ENCODE data around the gene MYCBP. TPM values are rescaled to one million over a fixed set of nuclear protein-coding genes. Genes with fewer than 3 reads are reported as not detected.

The MYCBP gene
- total RNA-seq, 3 donors from 2014 or later = 9.1 to 36.1 (median 15.1) TPM

- intact Hi-C loops (cut with DNase I; ENCODE audit: low total_unique reads) = no loop called here
- no peak overlapping the region for H3K4me3 ChIP-seq
- DNase-seq (ENCODE audit: low spot score in 2 of 2) = no peak
- H3K4me1 ChIP-seq = no peaks in the 10 kb centered on the region
- H3K27ac ChIP-seq = no peak overlapping the region
- H3K27me3 ChIP-seq = no peaks in the 10 kb centered on the region
- H3K9me3 ChIP-seq = no peaks in the 10 kb centered on the region
- H3K36me3 ChIP-seq = no peaks in the 10 kb centered on the region
- TF ChIP-seq POLR2AphosphoS5 (IDR thresholded peaks at IDR 0.05) = no peak
- no peak for TF ChIP-seq POLR2A (IDR thresholded peaks at IDR 0.05)
- TF ChIP-seq CTCF (IDR thresholded peaks at IDR 0.05) = no peak
Observed at GRCh38 chr1:38888423-38889333, 15.5 kb upstream of the MYCBP start.

DNA sequence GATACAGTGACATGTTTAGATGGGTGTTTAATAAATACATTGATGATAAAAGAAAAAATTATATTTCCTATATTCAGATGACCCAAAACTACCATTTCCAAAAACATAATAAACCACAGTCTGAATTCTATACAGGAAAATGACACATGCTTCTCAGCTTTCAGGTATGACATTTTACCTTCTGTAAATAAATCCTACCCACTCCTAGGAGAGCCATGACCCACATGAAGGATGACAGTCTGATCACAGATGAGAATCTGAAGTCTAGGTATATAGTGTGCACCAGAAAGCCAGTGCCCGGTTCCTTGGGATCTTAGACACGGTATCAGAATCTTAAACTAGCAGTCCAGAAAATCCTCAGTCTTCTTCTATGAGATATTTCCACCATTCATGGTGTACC lies 11.9 kb upstream of the MYCBP start:
- H3K27ac ChIP-seq = no peak overlapping the region
- intact Hi-C loops (cut with DNase I; ENCODE audit: low total_unique reads) = no loop called here

DNA sequence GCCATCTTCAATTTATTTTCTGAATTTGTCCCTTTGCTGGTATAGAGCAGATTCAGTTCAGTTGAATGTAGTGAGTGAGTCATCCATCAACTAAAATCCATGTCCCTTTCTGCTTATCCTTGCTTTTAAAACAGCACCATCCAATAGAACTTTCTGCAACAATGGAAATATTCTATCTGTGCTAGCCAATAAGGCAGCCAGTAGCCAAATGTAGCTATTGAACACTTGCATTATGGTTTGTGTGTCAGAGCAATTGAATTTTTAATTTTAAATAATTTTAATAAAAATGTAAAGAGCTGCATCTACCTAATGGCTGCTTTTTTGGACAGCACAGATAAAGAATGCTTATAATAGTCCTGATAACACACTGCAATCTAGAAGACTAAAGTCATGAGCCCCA lies 8.3 kb upstream of the MYCBP start, which contains the start of gene GJA9:
Gene GJA9, minus strand, starts transcription at position 101 of the 400 bp plus-strand sequence. CDS start 5,489 bp downstream, outside the sequence.
- DNase-seq (ENCODE audit: low spot score in 2 of 2) = no peak
- intact Hi-C loops (cut with DNase I; ENCODE audit: low total_unique reads) = no loop called here
- no peak within 1 kb of the TSS for H3K4me3 ChIP-seq
- no peaks in the 10 kb centered on the region for H3K36me3 ChIP-seq
- H3K27ac ChIP-seq = no peak within 1 kb of the TSS
- H3K27me3 ChIP-seq = no peaks in the 10 kb centered on the region
- H3K4me1 ChIP-seq = no peaks in the 10 kb centered on the region
- H3K9me3 ChIP-seq = no peaks in the 10 kb centered on the region
- TF ChIP-seq CTCF (IDR thresholded peaks at IDR 0.05) = no peak
- TF ChIP-seq POLR2A (IDR thresholded peaks at IDR 0.05) = no peak
- no peak for TF ChIP-seq POLR2AphosphoS5 (IDR thresholded peaks at IDR 0.05)

More for the DNA sequence above, 11.9 kb upstream of the MYCBP start:
- TF ChIP-seq CTCF (IDR thresholded peaks at IDR 0.05) = no peak
- TF ChIP-seq POLR2A (IDR thresholded peaks at IDR 0.05) = no peak
- no peak for TF ChIP-seq POLR2AphosphoS5 (IDR thresholded peaks at IDR 0.05)
- no peaks in the 10 kb centered on the region for H3K9me3 ChIP-seq
- H3K36me3 ChIP-seq = no peaks in the 10 kb centered on the region
- H3K4me1 ChIP-seq = no peaks in the 10 kb centered on the region
- DNase-seq (ENCODE audit: low spot score in 2 of 2) = no peak
- no peak overlapping the region for H3K4me3 ChIP-seq
- no peaks in the 10 kb centered on the region for H3K27me3 ChIP-seq

DNA sequence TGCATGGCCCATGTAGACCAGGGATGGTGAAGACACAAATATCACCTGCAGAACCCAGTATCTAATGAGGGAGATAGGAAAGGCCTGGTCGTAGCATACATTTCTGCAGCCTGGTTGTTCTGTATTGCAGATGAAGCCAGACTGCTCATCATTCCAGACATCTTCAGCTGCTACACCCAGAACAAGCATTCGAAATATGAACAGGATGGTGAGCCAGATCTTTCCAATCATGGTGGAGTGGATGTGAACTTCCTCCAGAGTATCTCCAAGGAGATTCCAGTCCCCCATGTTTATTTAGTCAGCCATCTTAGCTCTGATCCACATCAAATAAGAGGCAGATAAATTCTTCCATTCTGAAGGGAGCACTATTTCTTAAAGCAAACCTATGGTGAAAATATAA lies 2.7 kb upstream of the MYCBP start:
- H3K27me3 ChIP-seq = no peaks in the 10 kb centered on the region
- H3K4me3 ChIP-seq = no peak overlapping the region
- no peak for TF ChIP-seq POLR2AphosphoS5 (IDR thresholded peaks at IDR 0.05)
- TF ChIP-seq POLR2A (IDR thresholded peaks at IDR 0.05) = no peak
- TF ChIP-seq CTCF (IDR thresholded peaks at IDR 0.05) = no peak
- no peak for DNase-seq (ENCODE audit: low spot score in 2 of 2)
- no peaks in the 10 kb centered on the region for H3K36me3 ChIP-seq
- peaks cover 7 to 10% of the 10 kb centered on the region in 2 donors for H3K4me1 ChIP-seq
- H3K9me3 ChIP-seq = no peaks in the 10 kb centered on the region
- intact Hi-C loops (cut with DNase I; ENCODE audit: low total_unique reads) = no loop called here
- no peak overlapping the region for H3K27ac ChIP-seq

GRCh38 chr1:38872401-38873026 lies 634 bp downstream of the MYCBP start:
- Histone ChIP-seq H3K27me3 (no peaks in the 10 kb centered on the region), H3K4me1 (peaks cover 7 to 10% of the 10 kb centered on the region in 2 donors), H3K4me3 (peak overlapping the region; percentile 84 to 90 (median 84)), H3K9me3 (no peaks in the 10 kb centered on the region), H3K36me3 (no peaks in the 10 kb centered on the region), H3K27ac (peak overlapping the region; percentile 75 to 80)
- intact Hi-C loops (cut with DNase I; ENCODE audit: low total_unique reads) = no loop called here
- no peak for DNase-seq (ENCODE audit: low spot score in 2 of 2)
- no peak for TF ChIP-seq CTCF (IDR thresholded peaks at IDR 0.05)
- TF ChIP-seq POLR2AphosphoS5 (IDR thresholded peaks at IDR 0.05) = no peak
- TF ChIP-seq POLR2A (IDR thresholded peaks at IDR 0.05) = no peak
